Kidney (tissue), 14 donors: ENCODE data around the gene GNPTAB. TPM values are rescaled to one million over a fixed set of nuclear protein-coding genes. Genes with fewer than 3 reads are reported as not detected.

Source experiments
- DNase-seq, 5 donors: peaks; one replicate each; pipeline ENCODE4 v3.0.0-alpha.2; 2013 to 2020
- FAIRE-seq: peaks from 2 replicates; lab custom pipeline; 2012; peaks lifted over from hg19 to GRCh38; lab: Jason Lieb, UNC
- H3K27ac ChIP-seq, 2 donors: one replicate each; pipeline ENCODE4 v1.7.0; 2013; ENCODE audit warnings: low read depth in 2 of 2, low read length in 2 of 2, inconsistent platforms in 1 of 2
- H3K27me3 ChIP-seq: one replicate; pipeline ENCODE4 v1.7.1; 2013; ENCODE audit warnings: low read length, inconsistent platforms; ENCODE audit not compliant: control insufficient read depth, insufficient read depth
- H3K36me3 ChIP-seq, 3 donors: one replicate each; pipeline versions ENCODE4 v1.7.0 to v1.7.1; 2013; ENCODE audit warnings: low read length in 3 of 3, control low read depth in 1 of 3, inconsistent platforms in 1 of 3; ENCODE audit not compliant: insufficient read depth in 3 of 3, control insufficient read depth in 2 of 3
- H3K4me1 ChIP-seq, 3 donors: one replicate each; pipeline versions ENCODE4 v1.7.0 to v1.7.1; 2013; ENCODE audit warnings: low read length in 3 of 3, inconsistent platforms in 1 of 3, low read depth in 1 of 3; ENCODE audit not compliant: control insufficient read depth in 2 of 3, insufficient read depth in 2 of 3
- H3K4me3 ChIP-seq, 3 donors: one replicate each; pipeline versions ENCODE4 v1.7.0 to v1.8.1; 2013; ENCODE audit warnings: low read length in 3 of 3, control low read depth in 1 of 3, inconsistent platforms in 1 of 3
- H3K9ac ChIP-seq, 3 donors: one replicate each; pipeline versions ENCODE4 v1.7.0 to v1.7.1; 2013; ENCODE audit warnings: low read length in 3 of 3, control low read depth in 1 of 3, inconsistent platforms in 1 of 3
- H3K9me3 ChIP-seq, 3 donors: one replicate each; pipeline versions ENCODE4 v1.7.0 to v1.7.1; 2013; ENCODE audit warnings: low read length in 3 of 3, control low read depth in 1 of 3, inconsistent platforms in 1 of 3; ENCODE audit not compliant: control insufficient read depth in 2 of 3, insufficient read depth in 1 of 3
- CTCF ChIP-seq: IDR thresholded peaks from 3 replicates; pipeline ENCODE4 v1.5.1; 2012; ENCODE audit warnings: mild to moderate bottlenecking, moderate library complexity, borderline replicate concordance; ENCODE audit not compliant: insufficient read depth; ENCODE audit errors: extremely low read depth
- intact Hi-C: fragments of 100-400 bp; cut with DNase I; formaldehyde crosslinking; loops from one replicate; pipeline ENCODE4 v1.11.1; 2022
- polyA plus RNA-seq: library from polyadenylated mRNA; stranded (reverse); fragments of 350-450 nt; fragmentation: Illumina TruSeq; extraction: RNeasy Lipid Tissue Mini Kit (QIAGEN cat#74804); gene quantifications from one replicate; pipeline ENCODE4 v1.2.3, GENCODE V29; 2014; ENCODE audit warnings: low read depth, low replicate concordance; ENCODE audit not compliant: insufficient read depth
- total RNA-seq: library from RNA; stranded (reverse); fragmentation: NEBNext Ultra II Directional; extraction: Animal tissue kit (Norgen Biotek cat#: 25700); gene quantifications from one replicate; pipeline ENCODE4 v1.2.1, GENCODE V29; 2021
- donor health status: control.
- donor health status: control.
- donor health status: control.
- donor health status: control.
- donor health status: control.
- donor health status: DM: yes; HTN: yes; CAD: no.
- donor health status: Normal renal cell carcinoma (clear cell type).

GNPTAB gene
- total and polyA plus RNA-seq, 2 donors from 2014 or later = 17.8 to 46.0 TPM

GRCh38 chr12:101772012-101772775, 58.6 kb downstream of the GNPTAB start:
- DNase-seq (no peak), FAIRE-seq (no peak)
- Histone ChIP-seq H3K4me1 (no peaks in the 10 kb centered on the region), H3K36me3 (peaks cover 2 to 12% (median 9%) of the 10 kb centered on the region in 3 donors), H3K27ac (no peak overlapping the region), H3K27me3 (no peaks in the 10 kb centered on the region), H3K9ac (no peak overlapping the region), H3K4me3 (no peak overlapping the region), H3K9me3 (no peaks in the 10 kb centered on the region)
- intact Hi-C loops = no loop called here
- no peak for TF ChIP-seq CTCF

- H3K9ac ChIP-seq = no peak overlapping the region
- no peak for TF ChIP-seq CTCF
- no peaks in the 10 kb centered on the region for H3K4me1 ChIP-seq
- H3K27me3 ChIP-seq = no peaks in the 10 kb centered on the region
- peaks cover 2 to 14% (median 10%) of the 10 kb centered on the region in 3 donors for H3K36me3 ChIP-seq
- H3K27ac ChIP-seq = no peak overlapping the region
- DNase-seq (no peak), FAIRE-seq (no peak)
- no peak overlapping the region for H3K4me3 ChIP-seq
- no peaks in the 10 kb centered on the region for H3K9me3 ChIP-seq
- intact Hi-C loops = no loop called here
These were observed 60.9 kb downstream of the GNPTAB start for GRCh38 chr12:101769865-101770264.

- Histone ChIP-seq H3K36me3 (peaks cover 2 to 14% (median 10%) of the 10 kb centered on the region in 3 donors), H3K4me3 (no peak overlapping the region), H3K27ac (no peak overlapping the region), H3K9me3 (no peaks in the 10 kb centered on the region), H3K4me1 (no peaks in the 10 kb centered on the region), H3K9ac (no peak overlapping the region), H3K27me3 (no peaks in the 10 kb centered on the region)
- FAIRE-seq = no peak
- TF ChIP-seq CTCF = no peak
- intact Hi-C loops = no loop called here
- DNase-seq = no peak
These were observed 62.0 kb downstream of the GNPTAB start for GRCh38 chr12:101768781-101769180.

DNA sequence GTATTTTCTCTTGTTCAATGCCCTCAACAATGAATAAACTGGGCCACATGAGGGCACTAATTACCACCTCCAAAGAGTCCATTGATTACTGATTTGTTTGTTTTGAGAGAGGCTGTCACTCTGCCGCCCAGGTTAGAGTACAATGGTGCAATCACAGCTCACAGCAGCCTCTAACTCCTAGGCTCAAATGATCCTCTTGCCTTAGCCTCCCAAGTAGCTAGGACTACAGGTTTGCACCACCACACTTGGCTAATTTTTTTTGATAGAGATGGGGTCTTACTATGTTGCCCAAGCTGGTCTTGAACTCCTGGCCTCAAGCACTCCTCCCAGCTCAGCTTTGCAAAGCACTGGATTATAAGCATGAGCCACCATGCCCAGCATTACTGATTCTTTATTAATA, 63.2 kb downstream of the GNPTAB start:
- Histone ChIP-seq H3K9ac (no peak overlapping the region), H3K27me3 (no peaks in the 10 kb centered on the region), H3K36me3 (peaks cover 2 to 14% (median 10%) of the 10 kb centered on the region in 3 donors), H3K9me3 (no peaks in the 10 kb centered on the region), H3K27ac (no peak overlapping the region), H3K4me3 (no peak overlapping the region), H3K4me1 (no peaks in the 10 kb centered on the region)
- DNase-seq (no peak), FAIRE-seq (no peak)
- TF ChIP-seq CTCF = no peak
- intact Hi-C loops = no loop called here
